GM12878 (cell line): ENCODE measurements around the gene DLG1. TPM values are rescaled to one million over a fixed set of nuclear protein-coding genes. Genes with fewer than 3 reads are reported as not detected.

Source experiments
- ATAC-seq: fragments of 200-7000 bp; cut with Tn5 transposase; 3 replicates; pipeline ENCODE4 v1.9.1; 2020; ENCODE audit warnings: mild to moderate bottlenecking, moderate library complexity
- BruUV-seq: library from RNA; stranded (reverse); fragments of 400-500 nt; replicated peaks from 2 replicates; lab custom pipeline; 2021; lab: Mats Ljungman, UMichigan
- CTCF ChIA-PET: fragments of 300-600 bp; sonication (Branson Sonifier 250); formaldehyde crosslinking; extraction: SDS; loops from one replicate; lab custom pipeline; 2021; ENCODE audit warnings: inconsistent platforms; lab: Yijun Ruan, JAX
- POLR2A ChIA-PET: fragments of 350-600 bp; formaldehyde crosslinking; extraction: SDS; loops from one replicate; lab custom pipeline; 2021; ENCODE audit warnings: inconsistent platforms; lab: Charles Lee
- RAD21 ChIA-PET: fragments of 300-600 bp; sonication (Branson Sonifier 250); formaldehyde crosslinking; loops from one replicate; lab custom pipeline; 2023; ENCODE audit warnings: antibody characterized with exemption; ENCODE audit not compliant: unreplicated experiment; lab: Charles Lee
- SMC1A ChIA-PET: fragments of 300-600 bp; sonication (Branson Sonifier 250); formaldehyde crosslinking; loops from one replicate; lab custom pipeline; 2023; ENCODE audit not compliant: unreplicated experiment, uncharacterized antibody; lab: Charles Lee
- DNase-seq: peaks from one replicate; pipeline ENCODE4 v3.0.0-alpha.2; 2011; ENCODE audit warnings: low read depth, low spot score
- FAIRE-seq: peaks from 3 replicates; lab custom pipeline; 2011; peaks lifted over from hg19 to GRCh38; lab: Jason Lieb, UNC
- H2AFZ ChIP-seq: 2 replicates; pipeline ENCODE4 v1.6.0; 2011; ENCODE audit warnings: low read depth, low read length, control low read depth; ENCODE audit not compliant: control insufficient read depth
- H3K27ac ChIP-seq: 2 replicates; pipeline ENCODE4 v1.5.1; 2011; ENCODE audit warnings: control low read depth; ENCODE audit not compliant: control insufficient read depth, insufficient read depth
- H3K27me3 ChIP-seq, 2 experiments: replicated peaks in 1 of 2; 2 replicates each; pipeline versions ENCODE4 v1.6.0 to v1.6.1; 2011; ENCODE audit warnings: low read length in 1 of 2; ENCODE audit not compliant: control insufficient read depth in 2 of 2, insufficient read depth in 2 of 2
- H3K36me3 ChIP-seq, 2 experiments: 2 replicates each; pipeline ENCODE4 v1.5.1; 2011; ENCODE audit warnings: low read length in 1 of 2; ENCODE audit not compliant: control insufficient read depth in 2 of 2, insufficient read depth in 2 of 2
- H3K4me1 ChIP-seq: 2 replicates; pipeline ENCODE4 v1.6.1; 2011; ENCODE audit warnings: mild to moderate bottlenecking, low read length, moderate library complexity, mixed read lengths; ENCODE audit not compliant: control insufficient read depth, insufficient read depth
- H3K4me2 ChIP-seq: 2 replicates; pipeline ENCODE4 v1.6.0; 2011; ENCODE audit warnings: control low read depth; ENCODE audit not compliant: control insufficient read depth, insufficient read depth
- H3K4me3 ChIP-seq: fragments of 200-600 bp; sonication (generic); 2 replicates; pipeline ENCODE4 v1.5.1; 2016
- H3K79me2 ChIP-seq: 2 replicates; pipeline ENCODE4 v1.6.0; 2011; ENCODE audit warnings: low read length; ENCODE audit not compliant: control insufficient read depth, insufficient read depth
- H3K9ac ChIP-seq: 2 replicates; pipeline ENCODE4 v1.8.0; 2011; ENCODE audit warnings: low read length, control low read depth, mixed read lengths; ENCODE audit not compliant: control insufficient read depth, insufficient read depth
- H3K9me3 ChIP-seq: replicated peaks from 3 replicates; pipeline ENCODE4 v1.5.1; 2011; ENCODE audit warnings: mild to moderate bottlenecking, low read length; ENCODE audit not compliant: control insufficient read depth, insufficient read depth
- H4K20me1 ChIP-seq: 2 replicates; pipeline ENCODE4 v1.6.0; 2011; ENCODE audit not compliant: control insufficient read depth, insufficient read depth
- ATF7 ChIP-seq: fragments of 450-650 bp; IDR thresholded peaks from 2 replicates; pipeline ENCODE4 v1.6.1; 2016; ENCODE audit warnings: low read depth, mild to moderate bottlenecking
- CHD2 ChIP-seq: IDR thresholded peaks from 2 replicates; pipeline ENCODE4 v1.6.1; 2011; ENCODE audit warnings: low read depth, low read length, improper control_type of control experiment, borderline replicate concordance
- FOXK2 ChIP-seq: fragments of 450-650 bp; IDR thresholded peaks from 2 replicates; pipeline ENCODE4 v1.6.1; 2017; ENCODE audit warnings: mild to moderate bottlenecking, moderate library complexity
- FOXM1 ChIP-seq: IDR thresholded peaks from 2 replicates; pipeline ENCODE4 v1.6.1; 2012; ENCODE audit warnings: low read depth, mild to moderate bottlenecking, inconsistent platforms, low read length, moderate library complexity
- KLF5 ChIP-seq: fragments of 450-650 bp; IDR thresholded peaks from 2 replicates; pipeline ENCODE4 v1.6.1; 2014; ENCODE audit warnings: mild to moderate bottlenecking; ENCODE audit not compliant: partially characterized antibody
- NBN ChIP-seq: fragments of 450-650 bp; IDR thresholded peaks from 2 replicates; pipeline ENCODE4 v1.6.1; 2016
- NFYA ChIP-seq: IDR thresholded peaks from 2 replicates; pipeline ENCODE4 v1.6.1; 2011; ENCODE audit warnings: low read depth, mild to moderate bottlenecking, low read length, improper control_type of control experiment, borderline replicate concordance
- RFX5 ChIP-seq: IDR thresholded peaks from 2 replicates; pipeline ENCODE4 v1.6.1; 2011; ENCODE audit warnings: low read depth, low read length, improper control_type of control experiment
- SIN3A ChIP-seq: IDR thresholded peaks from 2 replicates; pipeline ENCODE4 v1.6.1; 2012; ENCODE audit warnings: low read depth, low read length, improper control_type of control experiment
- SMARCA5 ChIP-seq: fragments of 450-650 bp; IDR thresholded peaks from 2 replicates; pipeline ENCODE4 v1.6.1; 2017; ENCODE audit warnings: mild to moderate bottlenecking
- SREBF2 ChIP-seq: IDR thresholded peaks from 2 replicates; pipeline ENCODE4 v1.6.1; 2012; ENCODE audit warnings: mild to moderate bottlenecking, low read length
- SUPT20H ChIP-seq: IDR thresholded peaks from 2 replicates; pipeline ENCODE4 v1.6.1; 2011; ENCODE audit warnings: low read depth, mild to moderate bottlenecking, low read length, moderate library complexity, borderline replicate concordance; ENCODE audit not compliant: control insufficient read depth
- ZNF207 ChIP-seq: fragments of 450-650 bp; IDR thresholded peaks from 2 replicates; pipeline ENCODE4 v1.6.1; 2014; ENCODE audit warnings: antibody characterized with exemption, mild to moderate bottlenecking, borderline replicate concordance
- WGBS: methylation state at CpG from one replicate; pipeline ENCODE4 v1.1.6; 2016; ENCODE audit warnings: low lambda C conversion rate; ENCODE audit not compliant: insufficient replicate concordance, insufficient coverage; ENCODE audit errors: missing lambda C conversion rate; 5-methylcytosine and 5-hydroxymethylcytosine counted together
- in situ Hi-C: fragments of 300-500 bp; cut with MboI; formaldehyde crosslinking; loops from 9 replicates; pipeline ENCODE4 v1.14.3; 2018; ENCODE audit warnings: mixed read lengths
- intact Hi-C: fragments of 100-400 bp; cut with micrococcal nuclease; formaldehyde crosslinking; loops from one replicate; pipeline ENCODE4 v1.14.2; 2022; ENCODE audit not compliant: unreplicated experiment
- polyA plus RNA-seq, 11 experiments: library from polyadenylated mRNA; depleted of rRNA in 4 of 11; unstranded in 6 of 11; stranded (reverse) in 5 of 11; fragments of >200 nt; fragmentation: Nextera tagmentation in 4 of 11; fragmentation: Illumina TruSeq in 1 of 11; extraction: Ambion mirVana in 4 of 11; extraction: Trizol in 1 of 11; gene quantifications; 1 replicate in 1 of 11; 2 replicates in 10 of 11; pipeline versions ENCODE4 v1.2.1 to v1.2.3, GENCODE V29; 2011 to 2016; ENCODE audit warnings: inconsistent platforms in 2 of 11, missing spikeins in 2 of 11, low read depth in 1 of 11
- total RNA-seq, 4 experiments: library from RNA; depleted of rRNA in 3 of 4; stranded (reverse); fragments of >200 nt in 3 of 4; fragmentation: Illumina TruSeq in 1 of 4; extraction: Trizol in 1 of 4; gene quantifications; 2 replicates each; pipeline versions ENCODE4 v1.2.1 to v1.2.3, GENCODE V29; 2013 to 2021
- TF ChIP-seq, protein P1 (sequence below): IDR thresholded peaks from 2 replicates; pipeline ENCODE4 v1.6.1; 2011; ENCODE audit warnings: low read depth, mild to moderate bottlenecking, low read length, moderate library complexity, borderline replicate concordance; ENCODE audit errors: extremely low read depth

The DLG1 gene
- total and polyA plus RNA-seq, 10 of the 15 experiments (the other 5 are each of a cell fraction or from before 2014, with no cell fraction given) = 9.2 to 63.1 (median 40.1) TPM

DNA sequence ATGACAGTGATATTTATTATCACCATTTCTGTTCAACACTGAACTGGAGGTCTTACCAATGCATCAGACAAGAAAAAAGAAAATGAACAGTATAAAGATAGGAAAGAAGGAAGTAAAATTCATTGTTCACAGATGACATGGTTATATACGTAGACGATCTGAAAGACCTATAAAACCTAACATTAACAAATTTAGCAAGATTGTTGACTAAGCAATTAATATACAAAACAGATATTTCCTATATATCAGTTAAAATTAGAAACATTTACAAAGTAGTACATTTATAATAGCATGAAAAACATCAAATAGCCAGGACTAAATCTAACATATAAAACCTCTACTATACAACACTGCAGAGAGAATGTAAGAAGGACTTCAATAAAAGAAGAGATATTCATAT, 176.0 kb downstream of the DLG1 start:
- no peak overlapping the region for H3K27ac ChIP-seq
- ATAC-seq (no peak), DNase-seq (no peak)
- H3K4me3 ChIP-seq = no peak overlapping the region
- in situ Hi-C loops = no loop called here
- H4K20me1 ChIP-seq = no peaks in the 10 kb centered on the region
- H3K4me2 ChIP-seq = no peak overlapping the region
- 46% methylated on average over 2 of the region's 2 CpGs for WGBS
- H3K36me3 ChIP-seq = peaks cover 0 to 7% of the 10 kb centered on the region in 2 experiments; a peak in 1 of 4 replicates
- TF ChIP-seq NBN = no peak
- TF ChIP-seq ZNF207 = no peak
- no peak for TF ChIP-seq KLF5
- no peak for TF ChIP-seq RFX5
- no peak for TF ChIP-seq NFYA
- TF ChIP-seq CHD2 = no peak
- no peak for TF ChIP-seq SREBF2
- TF ChIP-seq, protein P1, sequence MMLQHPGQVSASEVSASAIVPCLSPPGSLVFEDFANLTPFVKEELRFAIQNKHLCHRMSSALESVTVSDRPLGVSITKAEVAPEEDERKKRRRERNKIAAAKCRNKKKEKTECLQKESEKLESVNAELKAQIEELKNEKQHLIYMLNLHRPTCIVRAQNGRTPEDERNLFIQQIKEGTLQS = no peak
- no peak for TF ChIP-seq SIN3A
- TF ChIP-seq FOXK2 = no peak
- no peak for TF ChIP-seq FOXM1
- TF ChIP-seq SMARCA5 = no peak
- no peak for TF ChIP-seq SUPT20H
- no peak for TF ChIP-seq ATF7
- TF ChIP-seq, all 136 proteins: peak for 0
- POLR2A ChIA-PET = no interaction called here
- RAD21 ChIA-PET = no interaction called here
- no peaks in the 10 kb centered on the region for H3K27me3 ChIP-seq
- FAIRE-seq = peak; percentile 41
- intact Hi-C loops = no loop called here
- no peaks in the 10 kb centered on the region for H3K79me2 ChIP-seq
- H3K9me3 ChIP-seq = no peaks in the 10 kb centered on the region
- BruUV-seq = no TSS peak
- no peak overlapping the region for H2AFZ ChIP-seq
- H3K4me1 ChIP-seq = no peaks in the 10 kb centered on the region
- CTCF ChIA-PET = no interaction called here
- SMC1A ChIA-PET = interaction anchor here (0.5 kb wide), 1 partner anchor 12 kb away, joined by 3 read pairs; no protein-coding TSS in a partner anchor
- no peak overlapping the region for H3K9ac ChIP-seq
